ENCODE results near the gene ZDBF2. TPM values are rescaled to one million over a fixed set of nuclear protein-coding genes. Genes with fewer than 3 reads are reported as not detected.

ZDBF2 gene
- total RNA-seq, 1 donor from 2014 or later, result 8.1 TPM

- intact Hi-C loops (cut with DNase I), result no loop called here
- Histone ChIP-seq H3K9me3 (no peaks in the 10 kb centered on the region), H3K36me3 (no peaks in the 10 kb centered on the region), H3K27ac (no peak overlapping the region), H3K4me1 (no peaks in the 10 kb centered on the region), H3K27me3 (ENCODE audit: low read depth) (no peaks in the 10 kb centered on the region), H3K4me3 (no peak overlapping the region)
- DNase-seq (no peak), ATAC-seq (no peak)
- no peak for TF ChIP-seq CTCF (IDR thresholded peaks at IDR 0.05)
Measured at GRCh38 chr2:206337956-206338355, 63.5 kb downstream of the ZDBF2 start.

GRCh38 chr2:206341396-206341795, 66.9 kb downstream of the ZDBF2 start:
- H3K27me3 ChIP-seq (ENCODE audit: low read depth), result no peaks in the 10 kb centered on the region
- no peaks in the 10 kb centered on the region for H3K36me3 ChIP-seq
- H3K4me3 ChIP-seq, result no peak overlapping the region
- intact Hi-C loops (cut with DNase I), result no loop called here
- TF ChIP-seq CTCF (IDR thresholded peaks at IDR 0.05), result no peak
- ATAC-seq, result no peak
- no peaks in the 10 kb centered on the region for H3K4me1 ChIP-seq
- H3K9me3 ChIP-seq, result no peaks in the 10 kb centered on the region
- DNase-seq, result no peak
- H3K27ac ChIP-seq, result no peak overlapping the region

GRCh38 chr2:206343144-206343543, 68.7 kb downstream of the ZDBF2 start:
- H3K27me3 ChIP-seq (ENCODE audit: low read depth), result no peaks in the 10 kb centered on the region
- intact Hi-C loops (cut with DNase I), result no loop called here
- no peaks in the 10 kb centered on the region for H3K9me3 ChIP-seq
- no peaks in the 10 kb centered on the region for H3K36me3 ChIP-seq
- TF ChIP-seq CTCF (IDR thresholded peaks at IDR 0.05), result no peak
- H3K27ac ChIP-seq, result no peak overlapping the region
- no peak for ATAC-seq
- DNase-seq, result no peak
- no peak overlapping the region for H3K4me3 ChIP-seq
- H3K4me1 ChIP-seq, result no peaks in the 10 kb centered on the region

DNA sequence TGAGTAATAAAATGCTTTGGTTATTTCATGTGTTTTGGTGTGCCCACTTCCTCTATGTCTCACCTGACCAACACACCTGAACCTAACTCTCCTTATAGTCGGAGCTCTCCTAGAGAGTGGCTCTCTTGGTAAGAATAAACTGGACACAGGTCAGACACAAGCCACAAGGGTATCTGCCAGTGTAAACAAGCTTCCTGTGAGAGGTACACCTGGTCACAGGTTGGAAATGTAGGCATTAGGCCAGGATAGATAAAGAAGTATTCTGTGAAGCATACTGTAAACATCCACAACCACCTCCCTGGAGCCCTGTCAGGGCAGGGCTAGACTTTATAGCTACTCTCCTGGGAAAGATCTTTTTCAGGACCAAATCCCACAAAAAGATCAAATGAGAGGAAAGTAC, 69.4 kb downstream of the ZDBF2 start:
- Histone ChIP-seq H3K27me3 (ENCODE audit: low read depth) (no peaks in the 10 kb centered on the region), H3K36me3 (no peaks in the 10 kb centered on the region), H3K4me1 (no peaks in the 10 kb centered on the region), H3K9me3 (no peaks in the 10 kb centered on the region), H3K4me3 (no peak overlapping the region), H3K27ac (no peak overlapping the region)
- intact Hi-C loops (cut with DNase I), result no loop called here
- no peak for TF ChIP-seq CTCF (IDR thresholded peaks at IDR 0.05)
- DNase-seq, result no peak
- ATAC-seq, result no peak

DNA sequence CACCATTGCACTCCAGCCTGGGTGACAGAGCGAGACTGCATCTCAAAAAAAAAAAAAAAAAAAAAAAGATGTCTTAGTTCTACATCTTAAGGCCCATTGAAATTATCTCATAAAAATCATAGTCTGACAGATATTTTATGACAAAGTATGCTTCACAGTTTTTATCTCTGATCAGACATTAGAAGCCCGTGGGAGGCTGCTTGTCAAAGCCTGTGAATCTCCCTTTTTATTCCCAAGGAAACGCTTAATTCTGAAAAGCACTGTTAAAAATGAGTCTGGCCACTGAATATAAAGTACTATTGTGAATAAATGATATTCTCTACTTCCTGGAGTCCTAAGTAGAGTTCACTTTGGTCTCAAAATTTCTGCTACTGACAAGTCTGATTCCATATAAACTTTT, 71.1 kb downstream of the ZDBF2 start:
- H3K4me3 ChIP-seq, result no peak overlapping the region
- H3K4me1 ChIP-seq, result no peaks in the 10 kb centered on the region
- no peak for DNase-seq
- no peaks in the 10 kb centered on the region for H3K9me3 ChIP-seq
- H3K27ac ChIP-seq, result no peak overlapping the region
- H3K27me3 ChIP-seq (ENCODE audit: low read depth), result no peaks in the 10 kb centered on the region
- ATAC-seq, result no peak
- H3K36me3 ChIP-seq, result no peaks in the 10 kb centered on the region
- intact Hi-C loops (cut with DNase I), result no loop called here
- TF ChIP-seq CTCF (IDR thresholded peaks at IDR 0.05), result no peak

DNA sequence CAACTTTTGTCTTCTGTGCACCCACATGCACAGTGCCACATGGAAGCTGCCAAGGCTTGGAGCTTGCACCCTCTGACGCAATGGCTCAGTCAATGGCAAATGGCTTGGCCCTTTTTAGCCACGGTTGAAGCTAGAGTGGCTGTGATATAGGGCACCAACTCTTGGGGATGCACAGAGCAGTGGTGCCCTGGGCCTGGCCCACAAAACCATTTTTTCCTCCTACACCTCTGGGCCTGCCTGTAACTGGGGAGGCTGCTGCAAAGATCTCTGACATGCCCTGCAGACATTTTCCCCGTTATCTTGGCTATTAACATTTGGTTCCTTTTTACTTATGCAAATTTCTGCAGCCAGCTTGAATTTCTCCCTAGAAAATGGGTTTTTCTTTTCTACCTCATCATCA, 74.9 kb downstream of the ZDBF2 start:
- intact Hi-C loops (cut with DNase I), result no loop called here
- H3K27me3 ChIP-seq (ENCODE audit: low read depth), result no peaks in the 10 kb centered on the region
- H3K4me3 ChIP-seq, result no peak overlapping the region
- DNase-seq (no peak), ATAC-seq (no peak)
- H3K36me3 ChIP-seq, result no peaks in the 10 kb centered on the region
- no peaks in the 10 kb centered on the region for H3K4me1 ChIP-seq
- H3K27ac ChIP-seq, result no peak overlapping the region
- no peaks in the 10 kb centered on the region for H3K9me3 ChIP-seq
- TF ChIP-seq CTCF (IDR thresholded peaks at IDR 0.05), result no peak
